HG03575 (cell line): ENCODE data around the gene CASZ1.

ENCODE experiments used
- ATAC-seq: cut with Tn5 transposase; IDR thresholded peaks from one replicate; pipeline ENCODE4 v1.9.1; 2021; ENCODE audit not compliant: unreplicated experiment, insufficient number of reproducible peaks, low FRiP score; ENCODE audit errors: extremely low read depth

Gene CASZ1

DNA sequence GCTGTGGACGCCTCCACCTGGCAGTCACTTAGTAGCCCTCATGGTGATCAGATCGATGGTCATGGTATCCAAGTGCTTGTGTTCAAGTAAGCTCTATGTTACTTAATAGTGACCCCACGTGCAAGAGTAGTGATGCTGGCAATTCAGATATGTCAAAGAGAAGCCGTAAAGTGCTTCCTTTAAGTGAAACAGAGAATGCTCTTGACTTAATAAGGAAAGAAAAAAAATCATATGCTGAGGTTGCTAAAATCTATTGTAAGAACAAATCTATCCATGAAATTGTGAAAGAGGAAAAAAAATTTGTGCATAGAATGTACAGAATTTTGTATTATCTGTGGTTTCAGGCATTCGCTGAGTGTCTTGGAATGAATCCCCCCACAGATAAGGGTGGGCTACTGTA is 207.8 kb downstream of the CASZ1 start:
- ATAC-seq, result no peak
